Measurements from ENCODE around the gene DNAJC1. TPM values are rescaled to one million over a fixed set of nuclear protein-coding genes. Genes with fewer than 3 reads are reported as not detected.

The DNAJC1 gene
- total RNA-seq, 1 donor from 2014 or later: 66.8 TPM

DNA sequence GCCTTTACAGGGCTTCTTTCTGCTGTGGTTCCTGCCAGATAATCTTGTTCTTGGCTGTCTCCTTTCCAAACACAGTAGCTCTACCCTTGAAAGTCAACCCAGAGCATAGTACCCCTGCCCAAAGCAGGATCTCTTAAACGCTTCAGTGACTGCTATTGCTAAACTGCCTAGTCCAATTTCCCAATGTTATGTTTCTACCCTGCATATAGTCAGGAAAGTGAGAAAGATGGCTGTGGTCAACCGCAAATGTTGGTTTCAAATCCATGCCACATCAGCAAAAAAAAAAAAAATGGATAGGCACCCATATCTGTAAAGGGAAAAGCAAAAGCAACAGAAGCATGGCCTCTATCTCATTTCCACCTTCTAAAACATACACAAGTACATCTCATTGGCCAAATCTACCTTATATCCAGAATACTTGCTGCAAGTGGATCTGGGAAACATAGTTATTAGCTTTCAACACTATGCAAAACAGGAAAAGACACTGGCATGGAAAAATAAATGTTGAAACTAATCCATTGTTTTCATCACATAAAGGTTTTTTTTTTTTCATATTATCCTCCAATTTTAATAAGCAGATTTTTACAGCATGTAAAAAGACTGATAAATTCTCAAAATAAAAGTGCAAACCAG, 59.8 kb downstream of the DNAJC1 start:
- Mint-ChIP-seq H3K4me1 (ENCODE audit: low read depth, unreplicated experiment) (peaks cover 12% of the 10 kb centered on the region), H3K9me3 (ENCODE audit: unreplicated experiment) (no peaks in the 10 kb centered on the region), H3K27ac (ENCODE audit: unreplicated experiment) (no peak overlapping the region), H3K4me3 (ENCODE audit: unreplicated experiment) (no peak overlapping the region), H3K27me3 (ENCODE audit: low read depth, unreplicated experiment) (no peaks in the 10 kb centered on the region), H3K36me3 (ENCODE audit: low read depth, unreplicated experiment) (no peaks in the 10 kb centered on the region)
- no peak for DNase-seq (ENCODE audit: low read depth)
- Histone ChIP-seq H3K36me3 (ENCODE audit: insufficient read depth, low read length) (no peaks in the 10 kb centered on the region), H3K4me1 (ENCODE audit: insufficient read depth, low read length) (no peaks in the 10 kb centered on the region), H3K27me3 (ENCODE audit: insufficient read depth, low read length) (no peaks in the 10 kb centered on the region), H3K9me3 (ENCODE audit: insufficient read depth, low read depth, low read length) (no peaks in the 10 kb centered on the region), H3K79me2 (ENCODE audit: insufficient read depth, low read length) (peaks cover 24% of the 10 kb centered on the region), H3K9ac (ENCODE audit: low read length) (no peak overlapping the region), H3K27ac (ENCODE audit: low read depth, low read length) (no peak overlapping the region), H3K4me3 (ENCODE audit: insufficient read depth, low read depth, low read length) (no peak overlapping the region), H4K20me1 (ENCODE audit: insufficient read depth, low read length) (peaks cover 6% of the 10 kb centered on the region), H2AFZ (ENCODE audit: low read depth, low read length) (no peak overlapping the region), H3K4me2 (ENCODE audit: low read length) (no peak overlapping the region)
- TF ChIP-seq, protein P1, sequence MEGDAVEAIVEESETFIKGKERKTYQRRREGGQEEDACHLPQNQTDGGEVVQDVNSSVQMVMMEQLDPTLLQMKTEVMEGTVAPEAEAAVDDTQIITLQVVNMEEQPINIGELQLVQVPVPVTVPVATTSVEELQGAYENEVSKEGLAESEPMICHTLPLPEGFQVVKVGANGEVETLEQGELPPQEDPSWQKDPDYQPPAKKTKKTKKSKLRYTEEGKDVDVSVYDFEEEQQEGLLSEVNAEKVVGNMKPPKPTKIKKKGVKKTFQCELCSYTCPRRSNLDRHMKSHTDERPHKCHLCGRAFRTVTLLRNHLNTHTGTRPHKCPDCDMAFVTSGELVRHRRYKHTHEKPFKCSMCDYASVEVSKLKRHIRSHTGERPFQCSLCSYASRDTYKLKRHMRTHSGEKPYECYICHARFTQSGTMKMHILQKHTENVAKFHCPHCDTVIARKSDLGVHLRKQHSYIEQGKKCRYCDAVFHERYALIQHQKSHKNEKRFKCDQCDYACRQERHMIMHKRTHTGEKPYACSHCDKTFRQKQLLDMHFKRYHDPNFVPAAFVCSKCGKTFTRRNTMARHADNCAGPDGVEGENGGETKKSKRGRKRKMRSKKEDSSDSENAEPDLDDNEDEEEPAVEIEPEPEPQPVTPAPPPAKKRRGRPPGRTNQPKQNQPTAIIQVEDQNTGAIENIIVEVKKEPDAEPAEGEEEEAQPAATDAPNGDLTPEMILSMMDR (IDR thresholded peaks at IDR 0.05; ENCODE audit: insufficient read depth, low read depth, low read length): no peak
- TF ChIP-seq EZH2 (IDR thresholded peaks at IDR 0.05; ENCODE audit: insufficient read depth, low read length): no peak
- FAIRE-seq: no peak

DNA sequence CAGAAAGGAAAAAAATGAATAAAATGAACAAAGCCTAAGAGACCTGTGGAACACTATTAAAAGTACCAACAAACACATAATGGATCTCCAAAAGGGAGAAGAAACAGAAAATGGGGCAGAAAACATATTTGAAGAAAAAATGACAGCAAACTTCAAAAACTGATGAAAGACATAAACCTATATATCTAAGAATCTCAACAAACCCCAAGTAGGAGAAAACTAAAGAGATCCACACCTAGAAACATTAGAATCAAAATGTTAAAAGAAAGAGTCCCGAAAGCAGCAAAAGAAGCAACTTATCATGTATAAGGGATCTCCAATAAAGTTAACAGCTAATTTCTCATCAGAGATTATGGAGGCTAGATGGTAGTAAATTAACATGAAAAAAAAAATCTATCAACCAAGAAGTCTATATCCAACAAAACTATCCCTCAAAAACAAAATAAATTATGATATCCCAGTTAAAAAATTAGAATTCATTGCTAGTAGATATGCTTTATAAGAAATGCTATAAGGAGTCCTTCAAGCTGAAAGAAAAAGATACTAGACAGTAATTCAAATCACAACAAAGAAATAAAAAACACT, 68.0 kb downstream of the DNAJC1 start:
- H3K27me3 ChIP-seq (ENCODE audit: insufficient read depth, low read length): no peaks in the 10 kb centered on the region
- H3K27ac Mint-ChIP-seq (ENCODE audit: unreplicated experiment): no peak overlapping the region
- no peaks in the 10 kb centered on the region for H4K20me1 ChIP-seq (ENCODE audit: insufficient read depth, low read length)
- H3K4me2 ChIP-seq (ENCODE audit: low read length): no peak overlapping the region
- no peaks in the 10 kb centered on the region for H3K36me3 ChIP-seq (ENCODE audit: insufficient read depth, low read length)
- no peak overlapping the region for H3K27ac ChIP-seq (ENCODE audit: low read depth, low read length)
- peaks cover 3% of the 10 kb centered on the region for H3K9me3 Mint-ChIP-seq (ENCODE audit: unreplicated experiment)
- no peaks in the 10 kb centered on the region for H3K9me3 ChIP-seq (ENCODE audit: insufficient read depth, low read depth, low read length)
- TF ChIP-seq, protein P1 (IDR thresholded peaks at IDR 0.05; ENCODE audit: insufficient read depth, low read depth, low read length): no peak
- no peak for TF ChIP-seq EZH2 (IDR thresholded peaks at IDR 0.05; ENCODE audit: insufficient read depth, low read length)
- H3K27me3 Mint-ChIP-seq (ENCODE audit: low read depth, unreplicated experiment): no peaks in the 10 kb centered on the region
- no peak overlapping the region for H3K9ac ChIP-seq (ENCODE audit: low read length)
- no peak overlapping the region for H2AFZ ChIP-seq (ENCODE audit: low read depth, low read length)
- H3K36me3 Mint-ChIP-seq (ENCODE audit: low read depth, unreplicated experiment): no peaks in the 10 kb centered on the region
- no peaks in the 10 kb centered on the region for H3K4me1 ChIP-seq (ENCODE audit: insufficient read depth, low read length)
- no peak overlapping the region for H3K4me3 Mint-ChIP-seq (ENCODE audit: unreplicated experiment)
- peaks cover 27% of the 10 kb centered on the region for H3K79me2 ChIP-seq (ENCODE audit: insufficient read depth, low read length)
- H3K4me1 Mint-ChIP-seq (ENCODE audit: low read depth, unreplicated experiment): peaks cover 5% of the 10 kb centered on the region
- DNase-seq (ENCODE audit: low read depth): no peak
- FAIRE-seq: no peak
- H3K4me3 ChIP-seq (ENCODE audit: insufficient read depth, low read depth, low read length): no peak overlapping the region

DNA sequence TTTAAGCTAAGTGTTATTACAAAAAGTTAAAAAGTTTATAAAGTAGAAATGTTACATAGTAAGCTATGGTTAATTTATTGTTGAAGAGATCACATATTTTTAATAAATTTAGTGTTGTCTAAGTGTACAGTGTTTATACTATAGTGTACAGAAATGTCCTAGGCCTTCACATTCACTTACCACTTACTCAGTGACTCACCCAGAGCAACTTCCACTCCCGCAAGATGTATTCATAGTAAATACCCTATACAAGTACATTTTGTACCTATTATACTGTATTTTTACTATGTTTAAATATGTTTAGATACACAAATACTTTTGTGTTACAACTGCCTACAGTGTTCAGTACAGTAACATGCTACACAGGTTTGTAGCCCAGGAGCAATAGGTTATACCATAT, 69.2 kb downstream of the DNAJC1 start:
- Histone ChIP-seq H2AFZ (ENCODE audit: low read depth, low read length) (no peak overlapping the region), H3K27me3 (ENCODE audit: insufficient read depth, low read length) (no peaks in the 10 kb centered on the region), H3K27ac (ENCODE audit: low read depth, low read length) (no peak overlapping the region), H3K36me3 (ENCODE audit: insufficient read depth, low read length) (no peaks in the 10 kb centered on the region), H4K20me1 (ENCODE audit: insufficient read depth, low read length) (no peaks in the 10 kb centered on the region), H3K4me1 (ENCODE audit: insufficient read depth, low read length) (no peaks in the 10 kb centered on the region), H3K79me2 (ENCODE audit: insufficient read depth, low read length) (peaks cover 27% of the 10 kb centered on the region), H3K9ac (ENCODE audit: low read length) (no peak overlapping the region), H3K4me3 (ENCODE audit: insufficient read depth, low read depth, low read length) (no peak overlapping the region), H3K4me2 (ENCODE audit: low read length) (no peak overlapping the region), H3K9me3 (ENCODE audit: insufficient read depth, low read depth, low read length) (no peaks in the 10 kb centered on the region)
- peaks cover 6% of the 10 kb centered on the region for H3K4me1 Mint-ChIP-seq (ENCODE audit: low read depth, unreplicated experiment)
- no peak for TF ChIP-seq EZH2 (IDR thresholded peaks at IDR 0.05; ENCODE audit: insufficient read depth, low read length)
- TF ChIP-seq, protein P1 (IDR thresholded peaks at IDR 0.05; ENCODE audit: insufficient read depth, low read depth, low read length): no peak
- no peaks in the 10 kb centered on the region for H3K27me3 Mint-ChIP-seq (ENCODE audit: low read depth, unreplicated experiment)
- H3K9me3 Mint-ChIP-seq (ENCODE audit: unreplicated experiment): peaks cover 3% of the 10 kb centered on the region
- DNase-seq (ENCODE audit: low read depth) (peak; percentile 6), FAIRE-seq (no peak)
- H3K36me3 Mint-ChIP-seq (ENCODE audit: low read depth, unreplicated experiment): no peaks in the 10 kb centered on the region
- H3K27ac Mint-ChIP-seq (ENCODE audit: unreplicated experiment): no peak overlapping the region
- H3K4me3 Mint-ChIP-seq (ENCODE audit: unreplicated experiment): no peak overlapping the region

All from astrocyte (in vitro differentiated cells and primary cell).